Natural killer cell (primary cell): ENCODE measurements around the gene SRC. TPM values are rescaled to one million over a fixed set of nuclear protein-coding genes. Genes with fewer than 3 reads are reported as not detected.

Experiments used
- ATAC-seq, 3 donors: fragments of 150-1000 bp in 2 of 3; fragments of 200-7000 bp in 1 of 3; cut with Tn5 transposase; 1 replicate in 1 of 3; 2 replicates in 2 of 3; pipeline ENCODE4 v1.10.0; 2021; ENCODE audit warnings: mild to moderate bottlenecking in 2 of 3, moderate library complexity in 2 of 3
- DNase-seq, 2 donors: peaks; one replicate each; pipeline versions ENCODE4 v3.0.0 to v3.0.0-alpha.2; 2013 to 2021; ENCODE audit warnings: mixed read lengths in 1 of 2
- H3K27ac ChIP-seq: one replicate; pipeline ENCODE4 v1.5.1; 2013; ENCODE audit warnings: mild to moderate bottlenecking, low read length
- H3K27me3 ChIP-seq: one replicate; pipeline ENCODE4 v1.6.1; 2013; ENCODE audit warnings: low read length; ENCODE audit not compliant: control insufficient read depth, insufficient read depth
- H3K36me3 ChIP-seq: one replicate; pipeline ENCODE4 v1.6.1; 2013; ENCODE audit warnings: low read length; ENCODE audit not compliant: control insufficient read depth, insufficient read depth
- H3K4me1 ChIP-seq: one replicate; pipeline ENCODE4 v1.6.1; 2013; ENCODE audit warnings: low read length; ENCODE audit not compliant: control insufficient read depth, insufficient read depth
- H3K4me3 ChIP-seq: one replicate; pipeline ENCODE4 v1.5.1; 2013; ENCODE audit warnings: low read length
- H3K9me3 ChIP-seq: one replicate; pipeline ENCODE4 v1.6.1; 2013; ENCODE audit warnings: low read length; ENCODE audit not compliant: control insufficient read depth, insufficient read depth
- H3K27ac Mint-ChIP-seq, 2 donors: one replicate each; pipeline ENCODE4 v1.8.0; 2022; ENCODE audit warnings: mild to moderate bottlenecking in 2 of 2, mixed read lengths in 2 of 2, moderate library complexity in 1 of 2
- H3K27me3 Mint-ChIP-seq, 2 donors: one replicate each; pipeline ENCODE4 v1.8.0; 2022; ENCODE audit warnings: low read depth in 2 of 2, mixed read lengths in 2 of 2
- H3K36me3 Mint-ChIP-seq: one replicate; pipeline ENCODE4 v1.8.0; 2022; ENCODE audit warnings: mixed read lengths
- H3K4me1 Mint-ChIP-seq, 2 donors: one replicate each; pipeline ENCODE4 v1.8.0; 2022; ENCODE audit warnings: mixed read lengths in 2 of 2
- H3K4me3 Mint-ChIP-seq: one replicate; pipeline ENCODE4 v1.8.0; 2022; ENCODE audit warnings: mild to moderate bottlenecking, moderate library complexity, mixed read lengths
- H3K9me3 Mint-ChIP-seq, 2 donors: one replicate each; pipeline ENCODE4 v1.8.0; 2022; ENCODE audit warnings: mixed read lengths in 2 of 2
- CTCF ChIP-seq: fragments of 200-600 bp; IDR thresholded peaks from one replicate; pipeline ENCODE4 v1.8.0; 2022; ENCODE audit warnings: antibody characterized with exemption
- whole genome bisulfite sequencing: methylation state at CpG from one replicate; pipeline ENCODE4 v1.1.7; 2013; ENCODE audit warnings: missing lambda C conversion rate; ENCODE audit not compliant: insufficient coverage; 5-methylcytosine and 5-hydroxymethylcytosine counted together
- intact Hi-C: fragments of 100-400 bp; cut with micrococcal nuclease; formaldehyde crosslinking; loops from one replicate; pipeline ENCODE4 v1.14.2; 2022
- total RNA-seq, 4 donors: library from RNA; stranded (reverse); fragments of 120-200 nt in 1 of 4; gene quantifications; one replicate each; pipeline versions ENCODE4 v1.2.3 to v1.2.4, GENCODE V29; 2013 to 2022

The SRC gene
- total RNA-seq, 3 donors from 2014 or later (not counting 1 experiment from before 2014, with no cell fraction given), result 2.3 to 15.6 (median 10.5) TPM

GRCh38 chr20:37329481-37330165 lies 16.3 kb upstream of the SRC start:
- H3K27me3 Mint-ChIP-seq, result no peaks in the 10 kb centered on the region
- no peaks in the 10 kb centered on the region for H3K36me3 Mint-ChIP-seq

DNA sequence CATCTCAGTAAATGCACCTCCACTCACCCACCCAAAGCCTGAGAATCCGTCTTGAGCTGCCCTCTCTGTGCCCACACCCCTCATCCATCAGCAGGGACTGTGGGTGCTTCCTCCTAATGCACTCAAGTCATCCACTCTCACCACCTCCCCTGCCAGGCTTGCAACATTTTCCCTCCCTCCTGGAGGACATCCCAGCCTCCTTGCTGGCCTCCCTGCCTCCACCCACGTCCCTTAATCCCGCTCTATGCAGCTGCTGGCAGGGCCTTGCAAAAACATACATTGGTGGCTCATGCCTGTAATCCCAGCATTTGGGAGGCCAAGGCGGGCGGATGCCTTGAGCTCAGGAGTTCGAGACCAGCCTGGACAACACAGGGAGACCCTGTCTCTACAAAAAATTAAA lies 15.6 kb upstream of the SRC start:
- H3K27me3 Mint-ChIP-seq, result no peaks in the 10 kb centered on the region
- no peak overlapping the region for H3K4me3 Mint-ChIP-seq
- no peaks in the 10 kb centered on the region for H3K27me3 ChIP-seq
- DNase-seq, result no peak
- peaks cover 14% of the 10 kb centered on the region for H3K4me1 ChIP-seq
- TF ChIP-seq CTCF, result no peak
- no peak overlapping the region for H3K27ac ChIP-seq
- no peaks in the 10 kb centered on the region for H3K36me3 Mint-ChIP-seq
- no peaks in the 10 kb centered on the region for H3K9me3 ChIP-seq
- intact Hi-C loops, result no loop called here
- no peaks in the 10 kb centered on the region for H3K36me3 ChIP-seq
- no peak overlapping the region for H3K27ac Mint-ChIP-seq
- ATAC-seq, result no peak
- WGBS, result 91% methylated on average over 6 of the region's 6 CpGs
- no peak overlapping the region for H3K4me3 ChIP-seq
- no peaks in the 10 kb centered on the region for H3K4me1 Mint-ChIP-seq
- H3K9me3 Mint-ChIP-seq, result no peaks in the 10 kb centered on the region

More at GRCh38 chr20:37329481-37330165, 16.3 kb upstream of the SRC start:
- no peak overlapping the region for H3K27ac ChIP-seq
- H3K4me1 ChIP-seq, result peaks cover 12% of the 10 kb centered on the region
- no peaks in the 10 kb centered on the region for H3K27me3 ChIP-seq
- no peaks in the 10 kb centered on the region for H3K9me3 ChIP-seq
- H3K4me1 Mint-ChIP-seq, result no peaks in the 10 kb centered on the region
- 86% methylated on average over 6 of the region's 6 CpGs for WGBS
- no peak overlapping the region for H3K27ac Mint-ChIP-seq
- DNase-seq (no peak), ATAC-seq (no peak)
- no peaks in the 10 kb centered on the region for H3K9me3 Mint-ChIP-seq
- H3K4me3 Mint-ChIP-seq, result no peak overlapping the region
- no peaks in the 10 kb centered on the region for H3K36me3 ChIP-seq
- intact Hi-C loops, result no loop called here
- no peak overlapping the region for H3K4me3 ChIP-seq
- no peak for TF ChIP-seq CTCF

DNA sequence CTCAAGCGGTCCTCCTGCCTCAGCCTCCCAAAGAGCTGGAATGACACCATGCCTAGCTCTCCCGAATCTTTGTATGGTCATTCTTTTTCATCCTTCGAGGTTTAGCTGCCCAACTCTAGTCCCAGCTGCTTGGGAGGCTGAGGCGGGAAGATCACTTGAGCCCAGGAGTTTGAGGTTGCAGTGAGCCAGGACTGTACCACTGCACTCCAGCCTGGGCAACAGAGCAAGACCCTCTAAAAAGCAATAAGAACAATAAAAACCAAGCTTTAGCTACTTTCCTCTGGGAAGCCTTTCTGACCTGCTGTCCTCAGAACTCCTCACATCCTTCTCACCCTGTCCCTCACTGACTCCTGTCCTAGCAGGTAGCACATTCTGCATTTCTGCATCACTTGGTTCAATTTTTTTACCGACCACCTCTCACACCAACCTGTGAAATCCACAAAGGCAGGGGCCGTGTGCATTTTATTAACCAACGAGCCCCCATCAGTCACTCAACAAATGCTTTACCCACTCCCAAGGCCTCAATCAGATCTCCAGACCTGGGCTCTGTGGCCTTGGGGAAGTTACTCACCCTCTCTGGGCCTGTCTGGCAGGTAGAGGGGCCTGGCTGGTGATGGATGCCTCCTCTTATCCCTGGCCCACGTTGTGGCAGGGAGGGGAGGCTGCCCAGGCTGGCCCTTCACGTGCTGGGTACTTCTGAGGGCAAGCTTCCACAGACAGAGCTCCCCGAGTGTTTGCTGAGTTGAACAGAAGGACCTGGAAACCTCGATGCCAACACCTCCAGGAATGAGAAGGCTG lies 14.7 kb upstream of the SRC start:
- Mint-ChIP-seq H3K4me3 (no peak overlapping the region), H3K4me1 (peaks cover 6 to 8% of the 10 kb centered on the region in 2 donors), H3K9me3 (no peaks in the 10 kb centered on the region), H3K36me3 (no peaks in the 10 kb centered on the region), H3K27ac (no peak overlapping the region), H3K27me3 (no peaks in the 10 kb centered on the region)
- no peak overlapping the region for H3K27ac ChIP-seq
- no peak overlapping the region for H3K4me3 ChIP-seq
- no peak for DNase-seq
- no peaks in the 10 kb centered on the region for H3K36me3 ChIP-seq
- intact Hi-C loops, result no loop called here
- no peaks in the 10 kb centered on the region for H3K27me3 ChIP-seq
- no peaks in the 10 kb centered on the region for H3K9me3 ChIP-seq
- no peak for TF ChIP-seq CTCF
- no peak for ATAC-seq
- 83% methylated on average over 11 of the region's 11 CpGs for WGBS
- H3K4me1 ChIP-seq, result peaks cover 23% of the 10 kb centered on the region
